ENCODE data around the gene GRXCR1. TPM values are rescaled to one million over a fixed set of nuclear protein-coding genes. Genes with fewer than 3 reads are reported as not detected.

GRXCR1 gene
- total RNA-seq, 1 experiment from 2014 or later: not detected

DNA sequence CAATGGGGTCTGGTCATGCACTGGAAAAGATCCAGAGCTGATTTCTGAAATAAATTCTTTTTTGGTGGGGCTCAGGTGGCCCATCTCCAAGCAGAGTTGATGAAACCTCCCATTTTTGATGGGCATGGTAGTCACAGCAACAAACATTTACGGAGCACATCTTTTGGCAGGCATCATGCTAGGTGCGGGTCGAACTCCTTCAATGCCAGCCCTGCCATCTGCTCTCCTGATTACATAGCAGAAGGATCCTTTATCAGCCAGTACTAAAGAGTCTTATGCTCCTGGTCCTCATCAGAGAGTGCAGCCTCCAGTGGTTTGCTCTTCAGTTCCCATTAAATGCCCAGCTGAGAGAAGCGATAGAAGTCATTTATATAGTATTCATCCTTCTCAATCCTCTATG is 121.7 kb downstream of the GRXCR1 start:
- no peak for TF ChIP-seq ETV6 (CRISPR knock-in tag; IDR thresholded peaks at IDR 0.05)
- TF ChIP-seq ZNF671 (CRISPR knock-in tag; IDR thresholded peaks at IDR 0.05): no peak
- TF ChIP-seq, protein P1, sequence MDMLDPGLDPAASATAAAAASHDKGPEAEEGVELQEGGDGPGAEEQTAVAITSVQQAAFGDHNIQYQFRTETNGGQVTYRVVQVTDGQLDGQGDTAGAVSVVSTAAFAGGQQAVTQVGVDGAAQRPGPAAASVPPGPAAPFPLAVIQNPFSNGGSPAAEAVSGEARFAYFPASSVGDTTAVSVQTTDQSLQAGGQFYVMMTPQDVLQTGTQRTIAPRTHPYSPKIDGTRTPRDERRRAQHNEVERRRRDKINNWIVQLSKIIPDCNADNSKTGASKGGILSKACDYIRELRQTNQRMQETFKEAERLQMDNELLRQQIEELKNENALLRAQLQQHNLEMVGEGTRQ (CRISPR knock-in tag; IDR thresholded peaks at IDR 0.05): no peak
- TF ChIP-seq, protein P2, sequence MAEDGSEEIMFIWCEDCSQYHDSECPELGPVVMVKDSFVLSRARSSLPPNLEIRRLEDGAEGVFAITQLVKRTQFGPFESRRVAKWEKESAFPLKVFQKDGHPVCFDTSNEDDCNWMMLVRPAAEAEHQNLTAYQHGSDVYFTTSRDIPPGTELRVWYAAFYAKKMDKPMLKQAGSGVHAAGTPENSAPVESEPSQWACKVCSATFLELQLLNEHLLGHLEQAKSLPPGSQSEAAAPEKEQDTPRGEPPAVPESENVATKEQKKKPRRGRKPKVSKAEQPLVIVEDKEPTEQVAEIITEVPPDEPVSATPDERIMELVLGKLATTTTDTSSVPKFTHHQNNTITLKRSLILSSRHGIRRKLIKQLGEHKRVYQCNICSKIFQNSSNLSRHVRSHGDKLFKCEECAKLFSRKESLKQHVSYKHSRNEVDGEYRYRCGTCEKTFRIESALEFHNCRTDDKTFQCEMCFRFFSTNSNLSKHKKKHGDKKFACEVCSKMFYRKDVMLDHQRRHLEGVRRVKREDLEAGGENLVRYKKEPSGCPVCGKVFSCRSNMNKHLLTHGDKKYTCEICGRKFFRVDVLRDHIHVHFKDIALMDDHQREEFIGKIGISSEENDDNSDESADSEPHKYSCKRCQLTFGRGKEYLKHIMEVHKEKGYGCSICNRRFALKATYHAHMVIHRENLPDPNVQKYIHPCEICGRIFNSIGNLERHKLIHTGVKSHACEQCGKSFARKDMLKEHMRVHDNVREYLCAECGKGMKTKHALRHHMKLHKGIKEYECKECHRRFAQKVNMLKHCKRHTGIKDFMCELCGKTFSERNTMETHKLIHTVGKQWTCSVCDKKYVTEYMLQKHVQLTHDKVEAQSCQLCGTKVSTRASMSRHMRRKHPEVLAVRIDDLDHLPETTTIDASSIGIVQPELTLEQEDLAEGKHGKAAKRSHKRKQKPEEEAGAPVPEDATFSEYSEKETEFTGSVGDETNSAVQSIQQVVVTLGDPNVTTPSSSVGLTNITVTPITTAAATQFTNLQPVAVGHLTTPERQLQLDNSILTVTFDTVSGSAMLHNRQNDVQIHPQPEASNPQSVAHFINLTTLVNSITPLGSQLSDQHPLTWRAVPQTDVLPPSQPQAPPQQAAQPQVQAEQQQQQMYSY (CRISPR knock-in tag; IDR thresholded peaks at IDR 0.05): no peak
- no peak for TF ChIP-seq ZNF281 (CRISPR knock-in tag; IDR thresholded peaks at IDR 0.05)
- no peak for TF ChIP-seq NFE2L1 (CRISPR knock-in tag; IDR thresholded peaks at IDR 0.05)
- TF ChIP-seq ZNF396 (CRISPR knock-in tag; IDR thresholded peaks at IDR 0.05; ENCODE audit: borderline replicate concordance): no peak
- TF ChIP-seq, protein P3, sequence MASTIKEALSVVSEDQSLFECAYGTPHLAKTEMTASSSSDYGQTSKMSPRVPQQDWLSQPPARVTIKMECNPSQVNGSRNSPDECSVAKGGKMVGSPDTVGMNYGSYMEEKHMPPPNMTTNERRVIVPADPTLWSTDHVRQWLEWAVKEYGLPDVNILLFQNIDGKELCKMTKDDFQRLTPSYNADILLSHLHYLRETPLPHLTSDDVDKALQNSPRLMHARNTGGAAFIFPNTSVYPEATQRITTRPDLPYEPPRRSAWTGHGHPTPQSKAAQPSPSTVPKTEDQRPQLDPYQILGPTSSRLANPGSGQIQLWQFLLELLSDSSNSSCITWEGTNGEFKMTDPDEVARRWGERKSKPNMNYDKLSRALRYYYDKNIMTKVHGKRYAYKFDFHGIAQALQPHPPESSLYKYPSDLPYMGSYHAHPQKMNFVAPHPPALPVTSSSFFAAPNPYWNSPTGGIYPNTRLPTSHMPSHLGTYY (CRISPR knock-in tag; IDR thresholded peaks at IDR 0.05): no peak
- no peak for TF ChIP-seq TP53 (CRISPR knock-in tag; IDR thresholded peaks at IDR 0.05)
- TF ChIP-seq ZNF219 (CRISPR knock-in tag; IDR thresholded peaks at IDR 0.05; ENCODE audit: borderline replicate concordance): no peak
- Mint-ChIP-seq H3K4me1 (no peaks in the 10 kb centered on the region), H3K27ac (no peak overlapping the region), H3K36me3 (no peaks in the 10 kb centered on the region), H3K4me3 (no peak overlapping the region), H3K9me3 (no peaks in the 10 kb centered on the region), H3K27me3 (ENCODE audit: low read depth) (no peaks in the 10 kb centered on the region)
- ATAC-seq: no peak
- CTCF ChIA-PET: no interaction called here
- POLR2A ChIA-PET: no interaction called here
- no peak for DNase-seq (ENCODE audit: low spot score)

GRCh38 chr4:43041632-43042031 is 149.1 kb downstream of the GRXCR1 start:
- Mint-ChIP-seq H3K27me3 (ENCODE audit: low read depth) (no peaks in the 10 kb centered on the region), H3K27ac (no peak overlapping the region)
- CTCF ChIA-PET: no interaction called here
- TF ChIP-seq, protein P3 (CRISPR knock-in tag; IDR thresholded peaks at IDR 0.05): no peak
- TF ChIP-seq AR (CRISPR knock-in tag; IDR thresholded peaks at IDR 0.05) (no peak), ZNF232 (CRISPR knock-in tag; IDR thresholded peaks at IDR 0.05) (no peak), ESRRA (CRISPR knock-in tag; IDR thresholded peaks at IDR 0.05; ENCODE audit: borderline replicate concordance) (no peak), MXD4 (CRISPR knock-in tag; IDR thresholded peaks at IDR 0.05; ENCODE audit: borderline replicate concordance) (no peak), ZBTB21 (CRISPR knock-in tag; IDR thresholded peaks at IDR 0.05; ENCODE audit: borderline replicate concordance) (no peak), ETV6 (CRISPR knock-in tag; IDR thresholded peaks at IDR 0.05) (no peak), RORB (CRISPR knock-in tag; IDR thresholded peaks at IDR 0.05) (no peak), PRRX2 (CRISPR knock-in tag; IDR thresholded peaks at IDR 0.05) (no peak), NR3C1 (CRISPR knock-in tag; conservative IDR thresholded peaks at IDR 0.05; ENCODE audit: low read depth) (no peak)
- TF ChIP-seq, protein P4, sequence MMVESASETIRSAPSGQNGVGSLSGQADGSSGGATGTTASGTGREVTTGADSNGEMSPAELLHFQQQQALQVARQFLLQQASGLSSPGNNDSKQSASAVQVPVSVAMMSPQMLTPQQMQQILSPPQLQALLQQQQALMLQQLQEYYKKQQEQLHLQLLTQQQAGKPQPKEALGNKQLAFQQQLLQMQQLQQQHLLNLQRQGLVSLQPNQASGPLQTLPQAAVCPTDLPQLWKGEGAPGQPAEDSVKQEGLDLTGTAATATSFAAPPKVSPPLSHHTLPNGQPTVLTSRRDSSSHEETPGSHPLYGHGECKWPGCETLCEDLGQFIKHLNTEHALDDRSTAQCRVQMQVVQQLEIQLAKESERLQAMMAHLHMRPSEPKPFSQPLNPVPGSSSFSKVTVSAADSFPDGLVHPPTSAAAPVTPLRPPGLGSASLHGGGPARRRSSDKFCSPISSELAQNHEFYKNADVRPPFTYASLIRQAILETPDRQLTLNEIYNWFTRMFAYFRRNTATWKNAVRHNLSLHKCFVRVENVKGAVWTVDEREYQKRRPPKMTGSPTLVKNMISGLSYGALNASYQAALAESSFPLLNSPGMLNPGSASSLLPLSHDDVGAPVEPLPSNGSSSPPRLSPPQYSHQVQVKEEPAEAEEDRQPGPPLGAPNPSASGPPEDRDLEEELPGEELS (CRISPR knock-in tag; IDR thresholded peaks at IDR 0.05): no peak

More at GRCh38 chr4:43041632-43042031, 149.1 kb downstream of the GRXCR1 start:
- POLR2A ChIA-PET: no interaction called here
- Mint-ChIP-seq H3K4me1 (no peaks in the 10 kb centered on the region), H3K9me3 (no peaks in the 10 kb centered on the region), H3K36me3 (no peaks in the 10 kb centered on the region), H3K4me3 (no peak overlapping the region)
- DNase-seq (ENCODE audit: low spot score) (no peak), ATAC-seq (no peak)
